HG03039 (cell line): ENCODE data around the gene NOSIP.

Source experiments
- ATAC-seq: cut with Tn5 transposase; IDR thresholded peaks from one replicate; pipeline ENCODE4 v1.9.1; 2021; ENCODE audit warnings: mild to moderate bottlenecking, moderate library complexity; ENCODE audit not compliant: unreplicated experiment

The NOSIP gene

GRCh38 chr19:49574206-49574755 is 6.1 kb downstream of the NOSIP start:
- ATAC-seq: no peak

GRCh38 chr19:49573425-49573824 is 6.9 kb downstream of the NOSIP start:
- no peak for ATAC-seq

GRCh38 chr19:49573009-49573408 is 7.3 kb downstream of the NOSIP start:
- ATAC-seq: no peak

DNA sequence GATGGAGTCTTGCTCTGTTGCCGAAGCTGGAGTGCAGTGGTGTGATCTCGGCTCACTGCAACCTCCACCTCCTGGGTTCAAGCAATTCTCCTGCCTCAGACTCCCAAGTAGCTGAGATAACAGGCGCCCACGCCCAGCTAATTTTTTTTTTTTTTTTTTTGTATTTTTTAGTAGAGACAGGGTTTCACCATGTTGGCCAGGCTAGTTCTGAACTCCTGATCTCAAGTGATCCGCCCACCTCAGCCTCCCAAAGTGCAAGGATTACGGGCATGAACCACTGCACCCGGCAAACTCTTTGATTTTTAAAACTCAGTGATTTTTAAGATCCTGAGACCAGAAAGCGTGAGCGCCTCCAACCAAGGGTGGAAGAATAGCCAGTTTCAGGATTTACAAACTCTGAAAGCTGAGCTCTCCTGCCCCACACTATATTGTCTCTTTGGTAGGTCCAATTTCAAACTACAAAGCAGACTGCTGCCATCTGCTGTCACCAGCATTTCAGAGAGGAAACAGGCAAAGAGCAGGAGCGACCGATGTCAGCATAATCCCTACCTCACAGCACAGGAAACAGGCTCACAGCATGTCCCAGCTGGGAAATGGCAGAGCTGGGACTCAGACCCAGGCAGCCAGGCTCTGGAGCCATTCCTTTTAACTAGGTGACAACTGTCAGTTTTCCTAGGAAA is 9.2 kb downstream of the NOSIP start:
- no peak for ATAC-seq

- ATAC-seq: no peak
Observed at GRCh38 chr19:49570138-49570856, 10.1 kb downstream of the NOSIP start.

GRCh38 chr19:49567861-49568441 is 12.4 kb downstream of the NOSIP start:
- ATAC-seq: no peak

DNA sequence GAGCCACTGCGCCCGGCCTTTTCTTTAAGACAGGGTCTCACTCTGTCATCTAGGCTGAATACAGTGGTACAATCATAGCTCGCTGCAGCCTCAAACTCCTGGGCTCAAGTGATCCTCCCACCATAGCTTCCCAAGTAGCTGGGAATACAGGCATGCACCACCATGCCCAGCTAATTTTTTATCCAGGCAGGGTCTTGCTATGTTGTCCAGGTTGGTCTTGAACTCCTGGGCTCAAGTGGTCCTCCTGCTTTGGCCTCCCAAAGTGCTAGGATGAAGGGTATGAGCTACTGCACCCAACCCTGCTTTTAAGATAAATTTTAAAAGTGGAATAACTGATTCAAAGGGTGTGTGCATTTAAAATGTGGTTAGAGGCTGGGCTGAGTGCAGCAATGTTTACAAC is 14.1 kb downstream of the NOSIP start:
- no peak for ATAC-seq

GRCh38 chr19:49565261-49565660 is 15.1 kb downstream of the NOSIP start:
- ATAC-seq: no peak

GRCh38 chr19:49564616-49565045 is 15.7 kb downstream of the NOSIP start:
- no peak for ATAC-seq

DNA sequence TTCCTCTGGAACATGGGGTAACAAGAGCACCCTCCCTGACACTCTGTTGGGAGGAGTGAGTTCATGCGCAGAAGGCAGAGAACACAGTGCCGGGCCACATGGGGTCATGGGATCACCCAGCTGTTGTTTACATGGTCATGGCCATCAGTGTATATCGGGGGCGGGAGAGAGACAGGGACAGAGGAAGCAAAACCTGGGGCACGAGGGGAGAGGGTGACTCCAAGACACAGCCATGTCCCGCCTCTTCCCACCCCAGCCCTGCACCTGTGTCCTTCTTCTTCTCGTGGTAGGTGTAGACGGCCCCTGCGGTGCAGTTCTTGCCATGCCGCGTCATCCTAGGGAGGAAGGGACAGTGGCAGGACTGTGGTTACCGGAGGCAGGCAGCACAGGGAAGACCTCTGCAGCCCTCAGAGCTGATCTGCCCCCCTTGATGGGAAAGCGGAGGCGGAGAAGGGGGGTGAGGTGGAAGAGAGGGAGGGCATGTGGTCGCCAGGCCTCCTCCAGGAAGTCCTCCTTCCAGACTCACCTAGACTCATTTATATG is 19.9 kb downstream of the NOSIP start:
- no peak for ATAC-seq

DNA sequence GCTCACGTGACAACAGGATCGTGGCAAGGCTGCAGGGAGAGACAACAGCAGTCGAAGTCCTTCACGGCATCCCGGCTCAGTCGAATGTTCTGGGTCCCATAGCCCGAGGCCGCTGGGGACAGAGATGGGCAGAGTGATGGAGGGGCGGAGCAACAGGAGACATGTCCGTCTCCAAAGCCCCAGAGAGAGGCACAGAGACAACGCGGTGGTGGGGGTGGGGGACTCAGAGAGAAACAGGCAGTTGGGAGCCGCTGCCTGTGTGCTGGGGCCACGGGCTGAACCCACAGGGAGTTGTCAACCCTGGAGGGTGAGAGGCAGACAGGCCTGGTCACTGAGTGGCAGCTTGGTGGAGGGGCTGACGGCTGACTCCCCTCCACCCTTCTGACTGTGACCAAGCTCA is 20.4 kb downstream of the NOSIP start:
- ATAC-seq: no peak

DNA sequence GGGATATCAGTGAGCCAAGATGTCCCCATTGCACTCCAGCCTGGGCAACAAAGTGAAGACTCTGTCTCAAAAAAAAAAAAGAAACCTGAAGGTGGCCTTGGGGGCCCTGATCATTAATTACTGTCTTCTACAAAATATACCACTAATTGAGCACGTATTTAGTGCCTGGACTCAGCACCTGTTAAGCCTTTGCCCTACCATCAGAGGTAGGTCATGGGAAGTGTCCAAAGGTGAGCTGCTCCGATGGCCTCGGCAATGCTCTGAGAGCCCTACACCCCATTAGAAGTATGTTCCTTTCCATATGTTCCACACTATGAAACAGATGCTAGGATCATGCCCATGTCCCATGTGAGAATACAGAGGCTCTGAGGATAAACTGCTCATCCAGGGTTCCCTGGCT is 20.9 kb downstream of the NOSIP start:
- no peak for ATAC-seq

GRCh38 chr19:49558591-49558990 is 21.8 kb downstream of the NOSIP start:
- no peak for ATAC-seq

DNA sequence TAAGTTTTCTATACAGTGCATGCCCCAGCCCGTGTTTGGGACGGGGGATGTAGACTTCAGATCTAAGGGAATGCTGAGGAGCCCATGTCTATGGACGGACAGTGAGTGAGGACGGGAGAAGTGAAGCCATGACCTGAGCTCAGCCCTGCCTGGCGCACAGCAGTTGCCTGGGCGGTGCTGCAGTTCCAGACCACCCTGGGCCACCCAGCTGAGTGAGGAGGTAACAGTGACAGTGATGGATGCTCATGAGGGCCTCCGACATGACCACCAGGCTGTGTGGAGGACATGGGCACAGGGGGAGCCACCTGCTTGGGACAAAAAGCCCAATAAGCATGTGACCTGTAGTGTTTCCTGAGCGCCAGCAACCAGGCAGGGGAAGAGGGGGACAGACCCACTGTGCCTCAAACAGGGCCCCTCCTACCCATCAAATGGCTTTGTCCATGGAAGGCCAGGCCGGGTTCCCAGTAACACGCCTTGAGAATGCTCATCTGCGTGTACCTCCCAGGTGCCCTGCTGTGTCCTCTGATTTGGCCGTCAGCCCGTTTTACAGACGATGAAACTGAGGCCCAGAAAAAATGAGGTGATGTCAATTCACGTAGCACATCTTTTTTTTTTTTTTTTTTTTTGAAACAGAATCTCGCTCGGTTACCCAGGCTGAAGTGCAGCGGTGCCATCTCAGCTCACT is 22.6 kb downstream of the NOSIP start:
- no peak for ATAC-seq

- no peak for ATAC-seq
Observed at GRCh38 chr19:49556412-49557398, 23.7 kb downstream of the NOSIP start.

GRCh38 chr19:49555600-49556411 is 24.6 kb downstream of the NOSIP start:
- no peak for ATAC-seq

DNA sequence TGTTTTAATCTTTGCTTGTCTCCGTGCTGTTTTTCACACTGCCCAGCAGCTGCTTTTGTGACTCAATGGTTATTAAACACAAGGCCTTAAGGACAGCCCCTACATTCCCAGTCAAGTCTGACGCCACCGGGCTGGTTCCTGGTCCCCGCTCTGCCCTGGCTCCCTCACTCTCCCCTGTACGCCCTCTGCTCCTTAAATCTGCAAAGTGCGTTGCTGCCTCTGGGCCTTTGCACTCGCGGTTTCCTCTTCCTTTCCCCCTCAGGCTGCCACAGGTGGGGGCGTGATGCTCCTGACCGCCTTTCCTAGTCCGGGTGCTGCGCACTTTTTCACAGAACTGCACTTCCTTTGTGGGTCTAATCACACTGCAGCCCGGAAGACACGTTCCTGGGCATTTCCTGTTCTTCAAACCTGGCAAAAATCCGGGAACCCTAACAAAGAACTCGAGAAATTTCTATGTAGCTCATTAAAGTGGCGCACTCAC is 25.6 kb downstream of the NOSIP start:
- no peak for ATAC-seq

- no peak for ATAC-seq
Observed at GRCh38 chr19:49553451-49554271, 26.7 kb downstream of the NOSIP start.
